Upper lobe of left lung (tissue), 6 donors: ENCODE data around the gene FXYD5. TPM values are rescaled to one million over a fixed set of nuclear protein-coding genes. Genes with fewer than 3 reads are reported as not detected.

Source experiments
- ATAC-seq, 2 donors: fragments of 200-7000 bp; cut with Tn5 transposase; one replicate each; pipeline ENCODE4 v1.9.1; 2022; ENCODE audit warnings: mild to moderate bottlenecking in 2 of 2, moderate library complexity in 2 of 2; ENCODE audit not compliant: low FRiP score in 2 of 2
- DNase-seq, 2 donors: peaks; one replicate each; pipeline ENCODE4 v3.0.0-alpha.2; 2019 to 2020
- H3K27ac ChIP-seq, 4 donors: fragments of 200-600 bp; sonication (generic); one replicate each; pipeline ENCODE4 v1.5.1; 2016 to 2019
- H3K27me3 ChIP-seq, 4 donors: fragments of 200-600 bp; sonication (generic); one replicate each; pipeline ENCODE4 v1.5.1; 2017 to 2019
- H3K36me3 ChIP-seq, 4 donors: fragments of 200-600 bp; sonication (generic); one replicate each; pipeline ENCODE4 v1.5.1; 2016 to 2019
- H3K4me1 ChIP-seq, 4 donors: fragments of 200-600 bp; sonication (generic); one replicate each; pipeline ENCODE4 v1.5.1; 2018 to 2019
- H3K4me3 ChIP-seq, 4 donors: fragments of 200-600 bp; sonication (generic); one replicate each; pipeline ENCODE4 v1.5.1; 2017 to 2019; ENCODE audit warnings: mild to moderate bottlenecking in 2 of 4, moderate library complexity in 1 of 4
- H3K9me3 ChIP-seq, 4 donors: fragments of 200-600 bp; sonication (generic); one replicate each; pipeline ENCODE4 v1.5.1; 2018 to 2019
- EP300 ChIP-seq, 4 donors: sonication (generic); formaldehyde crosslinking; IDR thresholded peaks; one replicate each; pipeline ENCODE4 v1.5.1; 2017; ENCODE audit warnings: antibody characterized with exemption in 4 of 4, control low read depth in 2 of 4
- POLR2A ChIP-seq, 4 donors: fragments of 450-650 bp; IDR thresholded peaks; one replicate each; pipeline ENCODE4 v1.5.1; 2016 to 2017; ENCODE audit warnings: antibody characterized with exemption in 4 of 4, mild to moderate bottlenecking in 2 of 4
- POLR2AphosphoS5 ChIP-seq, 2 donors: sonication (generic); formaldehyde crosslinking; IDR thresholded peaks; one replicate each; pipeline ENCODE4 v1.5.1; 2017; ENCODE audit warnings: antibody characterized with exemption in 2 of 2
- WGBS, 2 donors: methylation state at CpG; one replicate each; pipeline ENCODE4 v1.1.5; 2017 to 2018; 5-methylcytosine and 5-hydroxymethylcytosine counted together
- total RNA-seq, 6 donors: library from RNA; depleted of rRNA in 4 of 6; stranded (reverse); fragments of >200 nt in 4 of 6; gene quantifications; one replicate each; pipeline versions ENCODE4 v1.1.0 to v1.2.1, GENCODE V29; 2016 to 2021
- TF ChIP-seq, protein P1 (sequence below), 6 experiments: fragments of 450-650 bp in 4 of 6; fragments of 200-600 bp in 2 of 6; sonication (generic) in 2 of 6; IDR thresholded peaks; one replicate each; pipeline ENCODE4 v1.5.1; 2016 to 2019; ENCODE audit warnings: antibody characterized with exemption in 6 of 6
- donor health status: DM: no; HTN: no; CAD: no; lungs with moderate emphysema.
- donor health status: DM: no; HTN: yes; CAD: no; lungs with severe emphysema.

FXYD5 gene
- total RNA-seq, 6 donors from 2014 or later = 40.4 to 153 (median 91.8) TPM

DNA sequence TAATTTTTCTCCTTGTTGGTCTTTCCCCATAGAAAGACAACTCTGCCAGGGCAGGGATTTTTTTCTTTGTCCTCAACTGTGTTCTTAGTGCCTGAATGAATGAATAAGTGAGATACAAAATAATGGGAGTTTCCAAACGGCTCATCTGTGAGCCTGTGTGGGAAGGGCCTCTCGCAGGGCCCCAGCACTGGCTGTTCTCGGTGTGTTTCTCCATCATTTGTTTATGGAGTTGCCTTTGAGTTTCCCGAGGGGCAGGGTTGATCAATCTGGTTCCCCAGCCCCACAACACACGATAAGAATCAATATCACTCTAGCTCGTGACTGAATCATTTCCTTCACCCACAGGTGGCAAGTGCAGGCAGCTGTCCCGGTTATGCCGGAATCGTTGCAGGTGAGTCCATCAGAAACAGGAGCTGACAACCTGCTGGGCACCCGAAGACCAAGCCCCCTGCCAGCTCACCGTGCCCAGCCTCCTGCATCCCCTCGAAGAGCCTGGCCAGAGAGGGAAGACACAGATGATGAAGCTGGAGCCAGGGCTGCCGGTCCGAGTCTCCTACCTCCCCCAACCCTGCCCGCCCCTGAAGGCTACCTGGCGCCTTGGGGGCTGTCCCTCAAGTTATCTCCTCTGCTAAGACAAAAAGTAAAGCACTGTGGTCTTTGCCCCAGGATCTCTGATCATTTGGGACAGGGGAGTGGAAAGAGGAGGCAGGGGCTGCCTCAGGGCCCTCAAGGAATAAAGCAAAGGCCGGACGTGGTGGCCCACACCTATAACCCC, 14.9 kb downstream of the FXYD5 start:
- H3K27ac ChIP-seq = no peak overlapping the region
- 84 to 88% methylated on average over 15 to 18 of the region's 18 CpGs for WGBS, 2 donors

DNA sequence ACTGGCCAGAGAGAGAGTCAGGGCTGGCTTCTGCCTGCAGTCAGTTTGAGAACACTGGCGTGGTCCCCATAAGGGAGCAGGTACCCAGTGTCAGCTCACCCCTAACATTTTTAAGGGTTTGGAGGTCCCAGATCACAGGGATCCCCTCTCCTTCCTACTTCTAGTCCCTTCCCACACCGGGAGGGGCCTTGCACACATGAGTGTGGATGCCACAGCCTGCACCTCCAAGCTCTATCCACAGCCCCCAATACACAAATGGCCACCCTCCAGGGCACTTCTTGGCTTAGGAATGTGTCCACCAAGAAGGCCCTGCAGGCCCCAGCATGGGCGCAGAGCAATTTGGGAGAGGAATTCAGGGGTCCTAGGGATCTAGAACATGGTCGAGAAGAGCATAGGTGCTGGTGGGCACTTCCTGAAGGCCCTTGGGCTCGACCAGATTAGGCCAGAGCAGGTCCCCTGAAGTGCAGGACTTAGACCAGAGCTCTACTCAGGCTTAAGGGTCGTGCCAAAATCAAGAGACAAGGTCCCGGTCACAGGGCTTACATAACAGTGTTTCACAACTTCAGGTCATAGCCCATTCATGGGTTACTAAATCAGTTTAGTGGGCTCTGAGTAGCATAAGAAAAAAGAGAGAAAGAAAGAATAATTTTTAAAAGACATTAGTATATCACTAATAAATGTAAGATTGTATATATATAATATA, 16.0 kb downstream of the FXYD5 start:
- Histone ChIP-seq H3K36me3 (peaks cover 9 to 38% (median 26%) of the 10 kb centered on the region in 4 donors), H3K4me3 (no peak overlapping the region), H3K27ac (no peak overlapping the region), H3K9me3 (peaks cover 8 to 13% (median 11%) of the 10 kb centered on the region in 4 donors), H3K4me1 (peaks cover 0 to 7% (median 3%) of the 10 kb centered on the region in 4 donors), H3K27me3 (no peaks in the 10 kb centered on the region)
- DNase-seq (no peak), ATAC-seq (peak in 1 of 2 donors; percentile 56)
- WGBS, 2 donors = 65 to 90% methylated on average over 4 to 5 of the region's 7 CpGs
- TF ChIP-seq, protein P1, sequence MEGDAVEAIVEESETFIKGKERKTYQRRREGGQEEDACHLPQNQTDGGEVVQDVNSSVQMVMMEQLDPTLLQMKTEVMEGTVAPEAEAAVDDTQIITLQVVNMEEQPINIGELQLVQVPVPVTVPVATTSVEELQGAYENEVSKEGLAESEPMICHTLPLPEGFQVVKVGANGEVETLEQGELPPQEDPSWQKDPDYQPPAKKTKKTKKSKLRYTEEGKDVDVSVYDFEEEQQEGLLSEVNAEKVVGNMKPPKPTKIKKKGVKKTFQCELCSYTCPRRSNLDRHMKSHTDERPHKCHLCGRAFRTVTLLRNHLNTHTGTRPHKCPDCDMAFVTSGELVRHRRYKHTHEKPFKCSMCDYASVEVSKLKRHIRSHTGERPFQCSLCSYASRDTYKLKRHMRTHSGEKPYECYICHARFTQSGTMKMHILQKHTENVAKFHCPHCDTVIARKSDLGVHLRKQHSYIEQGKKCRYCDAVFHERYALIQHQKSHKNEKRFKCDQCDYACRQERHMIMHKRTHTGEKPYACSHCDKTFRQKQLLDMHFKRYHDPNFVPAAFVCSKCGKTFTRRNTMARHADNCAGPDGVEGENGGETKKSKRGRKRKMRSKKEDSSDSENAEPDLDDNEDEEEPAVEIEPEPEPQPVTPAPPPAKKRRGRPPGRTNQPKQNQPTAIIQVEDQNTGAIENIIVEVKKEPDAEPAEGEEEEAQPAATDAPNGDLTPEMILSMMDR (IDR thresholded peaks at IDR 0.05) = no peak
- no peak for TF ChIP-seq POLR2AphosphoS5 (IDR thresholded peaks at IDR 0.05)
- TF ChIP-seq POLR2A (IDR thresholded peaks at IDR 0.05) = no peak
- TF ChIP-seq EP300 (IDR thresholded peaks at IDR 0.05) = no peak

More for the DNA sequence above, 14.9 kb downstream of the FXYD5 start:
- Histone ChIP-seq H3K36me3 (peaks cover 12 to 49% (median 35%) of the 10 kb centered on the region in 4 donors), H3K4me3 (no peak overlapping the region), H3K4me1 (peaks cover 0 to 7% (median 3%) of the 10 kb centered on the region in 4 donors), H3K9me3 (peaks cover 8 to 23% (median 16%) of the 10 kb centered on the region in 4 donors), H3K27me3 (no peaks in the 10 kb centered on the region)
- DNase-seq = peak in 1 of 2 donors; percentile 37
- ATAC-seq = no peak
- TF ChIP-seq, protein P1 (IDR thresholded peaks at IDR 0.05) = no peak
- TF ChIP-seq POLR2AphosphoS5 (IDR thresholded peaks at IDR 0.05) (no peak), EP300 (IDR thresholded peaks at IDR 0.05) (no peak), POLR2A (IDR thresholded peaks at IDR 0.05) (no peak)

DNA sequence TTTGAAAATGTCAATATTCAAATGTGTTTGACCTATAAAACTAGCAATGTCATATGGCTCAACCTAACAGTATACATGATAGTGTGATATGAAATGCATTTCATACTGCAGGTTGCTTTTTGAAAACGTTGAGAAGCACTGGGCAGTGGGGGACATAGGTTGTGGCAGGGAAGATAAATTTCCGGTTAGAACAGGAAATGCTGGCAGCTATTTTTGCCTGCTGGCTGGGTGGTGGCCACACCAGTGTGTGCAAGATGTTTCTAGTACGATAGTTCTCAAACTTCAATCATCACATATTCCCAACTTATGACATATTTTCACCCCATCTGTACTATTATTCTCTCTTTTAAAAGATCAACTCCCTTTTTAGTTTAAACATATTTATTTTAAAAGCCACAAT, 17.2 kb downstream of the FXYD5 start:
- 33 to 34% methylated on average over 3 of the region's 3 CpGs for WGBS, 2 donors
- no peak for ATAC-seq
- TF ChIP-seq, protein P1 (IDR thresholded peaks at IDR 0.05) = no peak
- TF ChIP-seq POLR2A (IDR thresholded peaks at IDR 0.05) (no peak), EP300 (IDR thresholded peaks at IDR 0.05) (no peak), POLR2AphosphoS5 (IDR thresholded peaks at IDR 0.05) (no peak)
- no peak for DNase-seq
- Histone ChIP-seq H3K9me3 (peaks cover 0 to 1% (median under 1%) of the 10 kb centered on the region in 4 donors), H3K36me3 (peaks cover 0 to 26% (median 13%) of the 10 kb centered on the region in 4 donors), H3K4me1 (peaks cover 6 to 10% (median 8%) of the 10 kb centered on the region in 4 donors), H3K27me3 (no peaks in the 10 kb centered on the region), H3K4me3 (no peak overlapping the region), H3K27ac (peak overlapping the region in 1 of 4 donors; percentile 61)

GRCh38 chr19:35174226-35174625, 19.7 kb downstream of the FXYD5 start:
- 75 to 93% methylated on average over 5 to 6 of the region's 6 CpGs for WGBS, 2 donors
- no peaks in the 10 kb centered on the region for H3K9me3 ChIP-seq
- DNase-seq (no peak), ATAC-seq (no peak)
- H3K4me3 ChIP-seq = no peak overlapping the region
- TF ChIP-seq, protein P1 (IDR thresholded peaks at IDR 0.05) = no peak
- TF ChIP-seq POLR2A (IDR thresholded peaks at IDR 0.05) (no peak), POLR2AphosphoS5 (IDR thresholded peaks at IDR 0.05) (no peak)
- no peaks in the 10 kb centered on the region for H3K27me3 ChIP-seq
- no peak overlapping the region for H3K27ac ChIP-seq
- peaks cover 6 to 10% (median 8%) of the 10 kb centered on the region in 4 donors for H3K4me1 ChIP-seq
- peaks cover 0 to 12% (median 3%) of the 10 kb centered on the region in 4 donors for H3K36me3 ChIP-seq
